ENCODE results near the gene KCNIP4.

Gene KCNIP4

GRCh38 chr4:21012851-21013331 is 935.7 kb downstream of the KCNIP4 start:
- DNase-seq = no peak

- DNase-seq = no peak
Measured at GRCh38 chr4:21011106-21011505, 937.5 kb downstream of the KCNIP4 start.

- DNase-seq = no peak
Measured at GRCh38 chr4:21009956-21010355, 938.6 kb downstream of the KCNIP4 start.

GRCh38 chr4:21005647-21006046 is 942.9 kb downstream of the KCNIP4 start:
- no peak for DNase-seq

GRCh38 chr4:21002976-21003375 is 945.6 kb downstream of the KCNIP4 start:
- no peak for DNase-seq

- DNase-seq = no peak
Measured at GRCh38 chr4:21002286-21002685, 946.3 kb downstream of the KCNIP4 start.

GRCh38 chr4:21001490-21001889 is 947.1 kb downstream of the KCNIP4 start:
- DNase-seq = no peak

- no peak for DNase-seq
Measured at GRCh38 chr4:20997886-20998285, 950.7 kb downstream of the KCNIP4 start.

GRCh38 chr4:20995610-20996009 is 953.0 kb downstream of the KCNIP4 start:
- DNase-seq = no peak

GRCh38 chr4:20995015-20995414 is 953.6 kb downstream of the KCNIP4 start:
- DNase-seq = no peak

GRCh38 chr4:20992002-20992401 is 956.6 kb downstream of the KCNIP4 start:
- no peak for DNase-seq

GRCh38 chr4:20987191-20987590 is 961.4 kb downstream of the KCNIP4 start:
- no peak for DNase-seq

GRCh38 chr4:20984576-20984836 is 964.1 kb downstream of the KCNIP4 start:
- DNase-seq = no peak

GRCh38 chr4:20983763-20984575 is 964.6 kb downstream of the KCNIP4 start:
- peak; percentile 1 for DNase-seq

GRCh38 chr4:20982544-20982943 is 966.0 kb downstream of the KCNIP4 start:
- DNase-seq = no peak

GRCh38 chr4:20960291-20960690 is 988.3 kb downstream of the KCNIP4 start:
- no peak for DNase-seq

- no peak for DNase-seq
Measured at GRCh38 chr4:20954541-20954940, 994.0 kb downstream of the KCNIP4 start.

GRCh38 chr4:20944961-20945360 is 1003.6 kb downstream of the KCNIP4 start:
- DNase-seq = no peak

- no peak for DNase-seq
Measured at GRCh38 chr4:20944451-20944850, 1004.1 kb downstream of the KCNIP4 start.

- no peak for DNase-seq
Measured at GRCh38 chr4:20938204-20938603, 1010.4 kb downstream of the KCNIP4 start.

GRCh38 chr4:20926529-20926928 is 1022.0 kb downstream of the KCNIP4 start:
- no peak for DNase-seq

- no peak for DNase-seq
Measured at GRCh38 chr4:20925176-20925575, 1023.4 kb downstream of the KCNIP4 start.

- no peak for DNase-seq
Measured at GRCh38 chr4:20922962-20923361, 1025.6 kb downstream of the KCNIP4 start.

GRCh38 chr4:20916106-20916505 is 1032.5 kb downstream of the KCNIP4 start:
- DNase-seq = no peak

GRCh38 chr4:20904966-20905365 is 1043.6 kb downstream of the KCNIP4 start:
- no peak for DNase-seq
